Natural killer cell (primary cell): Measurements from ENCODE around the gene SPDEF. TPM values are rescaled to one million over a fixed set of nuclear protein-coding genes. Genes with fewer than 3 reads are reported as not detected.

Experiments
- ATAC-seq, 3 donors: fragments of 150-1000 bp in 2 of 3; fragments of 200-7000 bp in 1 of 3; cut with Tn5 transposase; 1 replicate in 1 of 3; 2 replicates in 2 of 3; pipeline ENCODE4 v1.10.0; 2021; ENCODE audit warnings: mild to moderate bottlenecking in 2 of 3, moderate library complexity in 2 of 3
- DNase-seq, 2 donors: peaks; one replicate each; pipeline versions ENCODE4 v3.0.0 to v3.0.0-alpha.2; 2013 to 2021; ENCODE audit warnings: mixed read lengths in 1 of 2
- H3K27ac ChIP-seq: one replicate; pipeline ENCODE4 v1.5.1; 2013; ENCODE audit warnings: mild to moderate bottlenecking, low read length
- H3K27me3 ChIP-seq: one replicate; pipeline ENCODE4 v1.6.1; 2013; ENCODE audit warnings: low read length; ENCODE audit not compliant: control insufficient read depth, insufficient read depth
- H3K36me3 ChIP-seq: one replicate; pipeline ENCODE4 v1.6.1; 2013; ENCODE audit warnings: low read length; ENCODE audit not compliant: control insufficient read depth, insufficient read depth
- H3K4me1 ChIP-seq: one replicate; pipeline ENCODE4 v1.6.1; 2013; ENCODE audit warnings: low read length; ENCODE audit not compliant: control insufficient read depth, insufficient read depth
- H3K4me3 ChIP-seq: one replicate; pipeline ENCODE4 v1.5.1; 2013; ENCODE audit warnings: low read length
- H3K9me3 ChIP-seq: one replicate; pipeline ENCODE4 v1.6.1; 2013; ENCODE audit warnings: low read length; ENCODE audit not compliant: control insufficient read depth, insufficient read depth
- H3K27ac Mint-ChIP-seq, 2 donors: one replicate each; pipeline ENCODE4 v1.8.0; 2022; ENCODE audit warnings: mild to moderate bottlenecking in 2 of 2, mixed read lengths in 2 of 2, moderate library complexity in 1 of 2
- H3K27me3 Mint-ChIP-seq, 2 donors: one replicate each; pipeline ENCODE4 v1.8.0; 2022; ENCODE audit warnings: low read depth in 2 of 2, mixed read lengths in 2 of 2
- H3K36me3 Mint-ChIP-seq: one replicate; pipeline ENCODE4 v1.8.0; 2022; ENCODE audit warnings: mixed read lengths
- H3K4me1 Mint-ChIP-seq, 2 donors: one replicate each; pipeline ENCODE4 v1.8.0; 2022; ENCODE audit warnings: mixed read lengths in 2 of 2
- H3K4me3 Mint-ChIP-seq: one replicate; pipeline ENCODE4 v1.8.0; 2022; ENCODE audit warnings: mild to moderate bottlenecking, moderate library complexity, mixed read lengths
- H3K9me3 Mint-ChIP-seq, 2 donors: one replicate each; pipeline ENCODE4 v1.8.0; 2022; ENCODE audit warnings: mixed read lengths in 2 of 2
- CTCF ChIP-seq: fragments of 200-600 bp; IDR thresholded peaks from one replicate; pipeline ENCODE4 v1.8.0; 2022; ENCODE audit warnings: antibody characterized with exemption
- WGBS: methylation state at CpG from one replicate; pipeline ENCODE4 v1.1.7; 2013; ENCODE audit warnings: missing lambda C conversion rate; ENCODE audit not compliant: insufficient coverage; 5-methylcytosine and 5-hydroxymethylcytosine counted together
- intact Hi-C: fragments of 100-400 bp; cut with micrococcal nuclease; formaldehyde crosslinking; loops from one replicate; pipeline ENCODE4 v1.14.2; 2022
- total RNA-seq, 4 donors: library from RNA; stranded (reverse); fragments of 120-200 nt in 1 of 4; gene quantifications; one replicate each; pipeline versions ENCODE4 v1.2.3 to v1.2.4, GENCODE V29; 2013 to 2022

Gene SPDEF
- under 1 TPM; 0.25 to 0.68 (median 0.45) TPM for total RNA-seq
- total RNA-seq (2013) = 0.09 TPM

DNA sequence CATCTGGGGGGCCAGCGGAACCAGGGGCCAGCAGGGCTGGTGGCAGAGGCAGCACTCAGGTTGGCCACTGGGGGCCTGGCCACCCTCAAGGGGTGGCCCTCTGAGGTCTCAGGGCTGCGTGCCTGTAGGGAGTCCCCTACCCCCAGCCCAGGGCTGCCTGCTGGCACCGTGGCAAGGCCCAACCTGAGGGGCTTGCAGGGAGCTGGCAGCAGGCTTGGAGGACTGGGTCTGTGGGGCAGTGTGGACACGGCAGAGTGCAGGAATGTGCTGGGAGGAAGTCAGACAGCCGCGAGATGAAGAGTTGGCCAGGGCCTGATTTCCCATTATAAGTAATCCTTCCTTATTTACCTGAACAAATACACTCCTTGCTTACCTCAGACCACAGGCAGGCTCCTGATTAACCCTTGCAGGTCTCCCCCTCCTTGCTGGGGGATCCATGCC is at the start of gene SPDEF:
SPDEF (minus strand) TSS at position 299 of the 441 bp plus-strand sequence. CDS start 11,874 bp downstream, outside the sequence.
- no peaks in the 10 kb centered on the region for H3K36me3 Mint-ChIP-seq
- no peak within 1 kb of the TSS for H3K27ac Mint-ChIP-seq
- TF ChIP-seq CTCF = no peak
- H3K27ac ChIP-seq = no peak within 1 kb of the TSS
- no peak within 1 kb of the TSS for H3K4me3 ChIP-seq
- H3K4me1 ChIP-seq = peaks cover 4% of the 10 kb centered on the region
- H3K27me3 Mint-ChIP-seq = peaks cover 0 to 3% of the 10 kb centered on the region in 2 donors
- H3K4me1 Mint-ChIP-seq = peaks cover 0 to 13% of the 10 kb centered on the region in 2 donors
- DNase-seq (no peak), ATAC-seq (no peak)
- no peaks in the 10 kb centered on the region for H3K9me3 ChIP-seq
- 66% methylated on average over 6 of the region's 6 CpGs for WGBS
- intact Hi-C loops = no loop called here
- no peak within 1 kb of the TSS for H3K4me3 Mint-ChIP-seq
- H3K9me3 Mint-ChIP-seq = no peaks in the 10 kb centered on the region
- no peaks in the 10 kb centered on the region for H3K36me3 ChIP-seq
- H3K27me3 ChIP-seq = no peaks in the 10 kb centered on the region

DNA sequence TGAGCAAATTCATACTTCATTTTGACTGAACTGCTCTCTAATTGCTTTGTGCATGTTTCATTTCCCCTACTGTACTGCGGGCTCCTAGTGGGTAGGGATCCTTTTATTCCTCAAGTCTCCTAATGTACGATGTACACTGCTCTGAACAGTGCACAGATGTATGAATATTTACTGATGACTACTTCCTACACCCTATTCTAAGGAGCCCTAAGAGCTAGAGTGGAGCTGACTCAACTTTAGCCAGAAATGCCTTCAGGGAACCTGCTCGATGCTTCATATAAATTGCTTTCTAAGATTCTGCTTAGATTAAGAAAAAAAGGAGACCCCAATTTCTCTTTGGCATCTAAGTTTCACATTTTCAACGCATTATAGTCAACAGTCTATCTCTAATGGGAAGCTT is 47.6 kb upstream of the SPDEF start:
- no peaks in the 10 kb centered on the region for H3K9me3 Mint-ChIP-seq
- 90% methylated on average over 3 of the region's 4 CpGs for whole genome bisulfite sequencing
- H3K4me1 ChIP-seq = peaks cover 4% of the 10 kb centered on the region
- ATAC-seq = no peak
- H3K27me3 ChIP-seq = no peaks in the 10 kb centered on the region
- intact Hi-C loops = loop anchor here (10.0 kb wide), 1 partner anchor 439 kb away; no protein-coding TSS in a partner anchor
- no peak overlapping the region for H3K27ac Mint-ChIP-seq
- no peak overlapping the region for H3K27ac ChIP-seq
- H3K9me3 ChIP-seq = no peaks in the 10 kb centered on the region
- H3K4me3 ChIP-seq = no peak overlapping the region
- no peaks in the 10 kb centered on the region for H3K27me3 Mint-ChIP-seq
- H3K4me1 Mint-ChIP-seq = peaks cover 25 to 44% of the 10 kb centered on the region in 2 donors
- H3K4me3 Mint-ChIP-seq = no peak overlapping the region
- no peak for TF ChIP-seq CTCF
- no peaks in the 10 kb centered on the region for H3K36me3 Mint-ChIP-seq
- no peak for DNase-seq
- peaks cover 19% of the 10 kb centered on the region for H3K36me3 ChIP-seq

DNA sequence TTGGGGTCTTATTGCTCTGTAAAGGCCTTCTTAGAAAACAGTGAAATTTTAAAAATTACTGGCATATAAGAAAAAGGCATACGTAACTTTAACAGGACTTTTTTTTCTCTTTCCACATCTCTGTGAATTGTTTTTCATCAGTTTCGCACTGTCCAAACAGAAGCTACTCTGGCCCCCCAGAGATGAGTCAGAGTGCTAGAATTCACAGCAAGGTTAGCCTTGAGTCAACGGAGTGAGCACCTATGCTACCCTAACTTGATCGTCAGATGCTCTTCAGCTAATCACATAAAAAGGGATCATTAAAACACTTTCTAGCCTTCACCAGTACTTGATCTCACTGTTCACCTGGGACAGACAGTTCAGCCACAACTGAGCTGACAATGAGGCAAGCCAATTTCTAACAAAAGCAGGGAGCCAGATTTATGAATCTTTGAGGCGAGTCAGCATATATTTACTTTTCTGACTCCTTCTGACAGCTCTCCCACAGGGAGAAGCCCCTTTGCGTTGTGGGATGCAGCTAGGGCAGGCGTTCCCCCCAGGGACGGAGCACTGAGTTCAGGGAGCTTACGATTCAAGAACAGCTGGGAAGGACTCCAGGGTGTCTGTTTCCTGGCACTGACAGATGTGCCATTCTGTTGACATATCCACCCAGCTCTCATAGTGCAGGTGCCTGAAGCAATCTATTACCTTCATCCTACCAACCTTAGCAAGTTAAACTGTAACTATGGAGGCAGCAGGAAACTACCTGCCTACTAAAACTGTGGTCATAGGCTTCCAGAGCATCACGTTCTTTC is 46.4 kb upstream of the SPDEF start:
- TF ChIP-seq CTCF = no peak
- 90% methylated on average over 10 of the region's 10 CpGs for WGBS
- Histone ChIP-seq H3K4me3 (no peak overlapping the region), H3K27ac (no peak overlapping the region), H3K27me3 (no peaks in the 10 kb centered on the region), H3K4me1 (peaks cover 12% of the 10 kb centered on the region), H3K9me3 (no peaks in the 10 kb centered on the region), H3K36me3 (peaks cover 19% of the 10 kb centered on the region)
- Mint-ChIP-seq H3K4me3 (no peak overlapping the region), H3K27ac (no peak overlapping the region), H3K36me3 (no peaks in the 10 kb centered on the region), H3K4me1 (peaks cover 37 to 56% of the 10 kb centered on the region in 2 donors), H3K9me3 (no peaks in the 10 kb centered on the region), H3K27me3 (no peaks in the 10 kb centered on the region)
- no peak for DNase-seq
- intact Hi-C loops = loop anchor here (10.0 kb wide), 1 partner anchor 438 kb away; no protein-coding TSS in a partner anchor
- no peak for ATAC-seq
